ENCODE measurements around the gene CCL28. TPM values are rescaled to one million over a fixed set of nuclear protein-coding genes. Genes with fewer than 3 reads are reported as not detected.

The CCL28 gene
- total and polyA plus RNA-seq, 2 of the 13 experiments (the other 11 are each of a cell fraction or from before 2014, with no cell fraction given) = 0.03 TPM; not detected in 1

GRCh38 chr5:43357067-43357466 is 55.1 kb downstream of the CCL28 start:
- no peak for FAIRE-seq
- in situ Hi-C loops (cut with HindIII; ENCODE audit: extremely low pct_ligation_motif_present, low pct_unique_long_range_greater_than_20kb) (no loop called here), intact Hi-C loops (cut with micrococcal nuclease; ENCODE audit: unreplicated experiment) (no loop called here)
- 0% methylated on average over 2 of the region's 2 CpGs for WGBS (ENCODE audit: low lambda C conversion rate)
- H3K9me3 ChIP-seq (ENCODE audit: low read length) = peaks cover 8% of the 10 kb centered on the region; the same call in 1 of the 2 replicates
- no peaks in the 10 kb centered on the region for H3K36me3 ChIP-seq (replicated peaks in 1 of 2; ENCODE audit: control insufficient read depth in 1 of 2, insufficient read depth in 2 of 2, low read length in 2 of 2)
- H2AFZ ChIP-seq (ENCODE audit: low read length) = no peak overlapping the region
- ATAC-seq = peak; percentile 68
- peak; percentile 22 for DNase-seq (ENCODE audit: low spot score)
- H3K4me1 ChIP-seq (ENCODE audit: insufficient read depth, low read length) = peaks cover 14% of the 10 kb centered on the region
- no peak overlapping the region for H3K4me2 ChIP-seq (ENCODE audit: low read depth, low read length)
- TF ChIP-seq RARA (CRISPR knock-in tag; IDR thresholded peaks at IDR 0.05) (peak; percentile 60), FOSL2 (CRISPR knock-in tag; IDR thresholded peaks at IDR 0.05) (peak; percentile 48; the same call in 1 of the 2 replicates), ZBTB26 (CRISPR knock-in tag; IDR thresholded peaks at IDR 0.05; ENCODE audit: borderline replicate concordance) (no peak)
- H3K4me3 ChIP-seq (replicated peaks in 1 of 3; ENCODE audit: insufficient read depth in 1 of 3, low read depth in 2 of 3, low read length in 3 of 3) = no peak overlapping the region
- no TSS peak for BruUV-seq (replicated peaks)
- POLR2A ChIA-PET = no interaction called here
- CTCF ChIA-PET (ENCODE audit: low intra/inter-chr PET ratio, low total read pairs) = no interaction called here
- 0 out of 5 replicates have a peak, but pooled peaks cover 0 to 3% of the 10 kb centered on the region in 2 experiments for H3K27me3 ChIP-seq (ENCODE audit: control insufficient read depth in 1 of 2, insufficient read depth in 2 of 2, low read length in 2 of 2)
- no peak overlapping the region for H3K9ac ChIP-seq (ENCODE audit: insufficient read depth, low read depth, low read length)
- no peak overlapping the region for H3K27ac ChIP-seq (ENCODE audit: extremely low read length, insufficient read depth, low read length)
- H3K79me2 ChIP-seq (ENCODE audit: insufficient read depth, low read length) = no peaks in the 10 kb centered on the region
- H4K20me1 ChIP-seq (ENCODE audit: insufficient read depth, low read length) = no peaks in the 10 kb centered on the region

GRCh38 chr5:43354774-43355173 is 57.4 kb downstream of the CCL28 start:
- Histone ChIP-seq H4K20me1 (ENCODE audit: insufficient read depth, low read length) (no peaks in the 10 kb centered on the region), H3K9ac (ENCODE audit: insufficient read depth, low read depth, low read length) (no peak overlapping the region), H3K9me3 (ENCODE audit: low read length) (peaks cover 6% of the 10 kb centered on the region; the same call in 1 of the 2 replicates), H3K4me1 (ENCODE audit: insufficient read depth, low read length) (peaks cover 14% of the 10 kb centered on the region), H3K4me2 (ENCODE audit: low read depth, low read length) (no peak overlapping the region), H3K27ac (ENCODE audit: extremely low read length, insufficient read depth, low read length) (no peak overlapping the region), H3K36me3 (replicated peaks in 1 of 2; ENCODE audit: control insufficient read depth in 1 of 2, insufficient read depth in 2 of 2, low read length in 2 of 2) (no peaks in the 10 kb centered on the region), H3K79me2 (ENCODE audit: insufficient read depth, low read length) (no peaks in the 10 kb centered on the region), H3K4me3 (replicated peaks in 1 of 3; ENCODE audit: insufficient read depth in 1 of 3, low read depth in 2 of 3, low read length in 3 of 3) (no peak overlapping the region), H2AFZ (ENCODE audit: low read length) (no peak overlapping the region), H3K27me3 (ENCODE audit: control insufficient read depth in 1 of 2, insufficient read depth in 2 of 2, low read length in 2 of 2) (0 out of 5 replicates have a peak, but pooled peaks cover 0 to 9% of the 10 kb centered on the region in 2 experiments)
- ChIA-PET CTCF (ENCODE audit: low intra/inter-chr PET ratio, low total read pairs) (no interaction called here), POLR2A (no interaction called here)
- DNase-seq (ENCODE audit: low spot score) (no peak), ATAC-seq (no peak), FAIRE-seq (no peak)
- 58% methylated on average over 3 of the region's 3 CpGs for WGBS (ENCODE audit: low lambda C conversion rate)
- BruUV-seq (replicated peaks) = no TSS peak
- in situ Hi-C loops (cut with HindIII; ENCODE audit: extremely low pct_ligation_motif_present, low pct_unique_long_range_greater_than_20kb) (no loop called here), intact Hi-C loops (cut with micrococcal nuclease; ENCODE audit: unreplicated experiment) (no loop called here)
- no peak for TF ChIP-seq SNRNP70 (IDR thresholded peaks at IDR 0.05; ENCODE audit: low read depth, low read length)
- no peak for TF ChIP-seq ZNF816 (CRISPR knock-in tag; IDR thresholded peaks at IDR 0.05; ENCODE audit: borderline replicate concordance)
- TF ChIP-seq ZNF549 (CRISPR knock-in tag; IDR thresholded peaks at IDR 0.05) = no peak
- no peak for TF ChIP-seq CBFB (CRISPR knock-in tag; IDR thresholded peaks at IDR 0.05)
- no peak for TF ChIP-seq TBP (CRISPR knock-in tag; IDR thresholded peaks at IDR 0.05)
- no peak for TF ChIP-seq CENPT (CRISPR knock-in tag; IDR thresholded peaks at IDR 0.05; ENCODE audit: low read depth)
- TF ChIP-seq ZNF24 (IDR thresholded peaks at IDR 0.05) = no peak

Data from HepG2 (cell line).